ENCODE measurements around the gene MVD.
"Not testable (repeated sequence)": the region's sequence is repeated elsewhere in the genome, so short reads cannot be mapped to it uniquely, and the experiment has no call there.

Gene MVD

GRCh38 chr16:88681709-88682451 is 19.0 kb upstream of the MVD start:
- DNase-seq (ENCODE audit: low spot score) = no peak

GRCh38 chr16:88681084-88681680 is 18.3 kb upstream of the MVD start:
- no peak for DNase-seq (ENCODE audit: low spot score)

- DNase-seq (ENCODE audit: low spot score) = no peak
Observed at GRCh38 chr16:88680554-88681083, 17.7 kb upstream of the MVD start.

- no peak for DNase-seq (ENCODE audit: low spot score)
Observed at GRCh38 chr16:88678224-88678979, 15.5 kb upstream of the MVD start.

- no peak for DNase-seq (ENCODE audit: low spot score)
Observed at GRCh38 chr16:88677721-88678120, 14.8 kb upstream of the MVD start.

- DNase-seq (ENCODE audit: low spot score) = no peak
Observed at GRCh38 chr16:88676502-88677242, 13.8 kb upstream of the MVD start.

GRCh38 chr16:88673716-88674379 is 11.0 kb upstream of the MVD start:
- DNase-seq (ENCODE audit: low spot score) = no peak

- no peak for DNase-seq (ENCODE audit: low spot score)
Observed at GRCh38 chr16:88672776-88673175, 9.9 kb upstream of the MVD start.

GRCh38 chr16:88671806-88672205 is 8.9 kb upstream of the MVD start:
- DNase-seq (ENCODE audit: low spot score) = no peak

- no peak for DNase-seq (ENCODE audit: low spot score)
Observed at GRCh38 chr16:88669980-88670379, 7.1 kb upstream of the MVD start.

- DNase-seq (ENCODE audit: low spot score) = not testable (repeated sequence)
Observed at GRCh38 chr16:88669493-88669892, 6.6 kb upstream of the MVD start.

- no peak for DNase-seq (ENCODE audit: low spot score)
Observed at GRCh38 chr16:88667461-88667860, 4.6 kb upstream of the MVD start.

GRCh38 chr16:88665570-88665969 is 2.7 kb upstream of the MVD start:
- DNase-seq (ENCODE audit: low spot score) = no peak

- DNase-seq (ENCODE audit: low spot score) = no peak
Observed at GRCh38 chr16:88665148-88665547, 2.3 kb upstream of the MVD start.

- no peak for DNase-seq (ENCODE audit: low spot score)
Observed at GRCh38 chr16:88662222-88662842, 559 bp downstream of the MVD start.

- DNase-seq (ENCODE audit: low spot score) = no peak
Observed at GRCh38 chr16:88661468-88661867, 1.4 kb downstream of the MVD start.

- DNase-seq (ENCODE audit: low spot score) = no peak
Observed at GRCh38 chr16:88659160-88659559, 3.7 kb downstream of the MVD start.

- DNase-seq (ENCODE audit: low spot score) = no peak
Observed at GRCh38 chr16:88658714-88659113, 4.2 kb downstream of the MVD start.

GRCh38 chr16:88657371-88657770 is 5.5 kb downstream of the MVD start:
- DNase-seq (ENCODE audit: low spot score) = no peak

- DNase-seq (ENCODE audit: low spot score) = no peak
Observed at GRCh38 chr16:88656291-88656980, 6.5 kb downstream of the MVD start.

Measured in left forelimb (tissue), 1 donor.